ENCODE data around the gene KREMEN2.

GRCh38 chr16:2929693-2930092, 34.4 kb upstream of the KREMEN2 start:
- TF ChIP-seq CTCF (IDR thresholded peaks at IDR 0.05), result no peak
- TF ChIP-seq EP300 (IDR thresholded peaks at IDR 0.05), result no peak

Data from ovary (tissue), 3 donors.